DOHH2 (cell line): ENCODE measurements around the gene RHBDF2.
"Not testable (repeated sequence)": the region's sequence is repeated elsewhere in the genome, so short reads cannot be mapped to it uniquely, and the experiment has no call there.

Experiments used
- H3F3A ChIP-seq: fragments of 200-600 bp; sonication (generic), shearing (Covaris generic); 2 replicates; pipeline ENCODE4 v1.6.0; 2016; ENCODE audit warnings: antibody characterized with exemption, mild to moderate bottlenecking; ENCODE audit not compliant: control insufficient read depth, insufficient read depth
- H3K27ac ChIP-seq: fragments of 200-600 bp; sonication (generic); 2 replicates; pipeline ENCODE4 v1.5.1; 2014; ENCODE audit warnings: low read depth, mild to moderate bottlenecking, low read length, moderate library complexity
- H3K27me3 ChIP-seq: fragments of 200-600 bp; sonication (generic); 2 replicates; pipeline ENCODE4 v1.6.1; 2014; ENCODE audit warnings: mild to moderate bottlenecking, low read length, mixed read lengths; ENCODE audit not compliant: control insufficient read depth
- H3K36me3 ChIP-seq: fragments of 200-600 bp; sonication (generic); 2 replicates; pipeline ENCODE4 v1.6.1; 2014; ENCODE audit warnings: mild to moderate bottlenecking, low read length, moderate library complexity, mixed read lengths; ENCODE audit not compliant: control insufficient read depth
- H3K4me1 ChIP-seq: fragments of 200-600 bp; sonication (generic); 2 replicates; pipeline ENCODE4 v1.6.1; 2014; ENCODE audit warnings: mild to moderate bottlenecking, low read length, mixed read lengths; ENCODE audit not compliant: control insufficient read depth
- H3K4me2 ChIP-seq: fragments of 200-600 bp; sonication (generic); 2 replicates; pipeline ENCODE4 v1.6.0; 2014; ENCODE audit warnings: mild to moderate bottlenecking, low read length, moderate library complexity
- H3K4me3 ChIP-seq: fragments of 200-600 bp; sonication (generic); 2 replicates; pipeline ENCODE4 v1.5.1; 2014; ENCODE audit warnings: mild to moderate bottlenecking, low read length, mixed read lengths
- H3K79me2 ChIP-seq: fragments of 200-600 bp; sonication (generic); 2 replicates; pipeline ENCODE4 v1.6.1; 2014; ENCODE audit warnings: mild to moderate bottlenecking, low read length, mixed read lengths; ENCODE audit not compliant: control insufficient read depth
- H3K9me2 ChIP-seq: fragments of 200-600 bp; sonication (generic); replicated peaks from 2 replicates; pipeline ENCODE4 v1.6.1; 2014; ENCODE audit warnings: mild to moderate bottlenecking, low read length, mixed read lengths; ENCODE audit not compliant: control insufficient read depth
- H3K9me3 ChIP-seq: fragments of 200-600 bp; sonication (generic); 2 replicates; pipeline ENCODE4 v1.6.1; 2014; ENCODE audit warnings: antibody characterized with exemption, low read length, mixed read lengths; ENCODE audit not compliant: control insufficient read depth, insufficient read depth
- H4K20me1 ChIP-seq: fragments of 200-600 bp; sonication (generic); 2 replicates; pipeline ENCODE4 v1.6.0; 2014; ENCODE audit warnings: low read depth, mild to moderate bottlenecking, antibody characterized with exemption, low read length, moderate library complexity; ENCODE audit not compliant: control insufficient read depth, insufficient read depth
- EZH2phosphoT487 ChIP-seq: fragments of 200-600 bp; sonication (generic); IDR thresholded peaks from 2 replicates; pipeline ENCODE4 v1.6.1; 2017; ENCODE audit warnings: borderline replicate concordance, mild to moderate bottlenecking, antibody characterized with exemption, low read length, moderate library complexity, mixed read lengths
- TF ChIP-seq, protein P1 (sequence below): fragments of 200-600 bp; sonication (generic); IDR thresholded peaks from one replicate; pipeline ENCODE4 v1.5.1; 2014; ENCODE audit warnings: antibody characterized with exemption, mild to moderate bottlenecking, low read depth, low read length; ENCODE audit not compliant: poor library complexity, severe bottlenecking

RHBDF2 gene

GRCh38 chr17:76524598-76525512 is 23.6 kb upstream of the RHBDF2 start:
- Histone ChIP-seq H3K36me3 (no peaks in the 10 kb centered on the region), H3K79me2 (no peaks in the 10 kb centered on the region), H4K20me1 (no peaks in the 10 kb centered on the region), H3F3A (no peaks in the 10 kb centered on the region; the same call in 1 of the 2 replicates), H3K4me3 (no peak overlapping the region), H3K27me3 (peaks cover 6% of the 10 kb centered on the region; the same call in 1 of the 2 replicates), H3K27ac (no peak overlapping the region), H3K9me3 (no peaks in the 10 kb centered on the region), H3K9me2 (no peaks in the 10 kb centered on the region), H3K4me1 (peaks cover 41% of the 10 kb centered on the region), H3K4me2 (no peak overlapping the region)
- TF ChIP-seq EZH2phosphoT487, result no peak
- TF ChIP-seq, protein P1, sequence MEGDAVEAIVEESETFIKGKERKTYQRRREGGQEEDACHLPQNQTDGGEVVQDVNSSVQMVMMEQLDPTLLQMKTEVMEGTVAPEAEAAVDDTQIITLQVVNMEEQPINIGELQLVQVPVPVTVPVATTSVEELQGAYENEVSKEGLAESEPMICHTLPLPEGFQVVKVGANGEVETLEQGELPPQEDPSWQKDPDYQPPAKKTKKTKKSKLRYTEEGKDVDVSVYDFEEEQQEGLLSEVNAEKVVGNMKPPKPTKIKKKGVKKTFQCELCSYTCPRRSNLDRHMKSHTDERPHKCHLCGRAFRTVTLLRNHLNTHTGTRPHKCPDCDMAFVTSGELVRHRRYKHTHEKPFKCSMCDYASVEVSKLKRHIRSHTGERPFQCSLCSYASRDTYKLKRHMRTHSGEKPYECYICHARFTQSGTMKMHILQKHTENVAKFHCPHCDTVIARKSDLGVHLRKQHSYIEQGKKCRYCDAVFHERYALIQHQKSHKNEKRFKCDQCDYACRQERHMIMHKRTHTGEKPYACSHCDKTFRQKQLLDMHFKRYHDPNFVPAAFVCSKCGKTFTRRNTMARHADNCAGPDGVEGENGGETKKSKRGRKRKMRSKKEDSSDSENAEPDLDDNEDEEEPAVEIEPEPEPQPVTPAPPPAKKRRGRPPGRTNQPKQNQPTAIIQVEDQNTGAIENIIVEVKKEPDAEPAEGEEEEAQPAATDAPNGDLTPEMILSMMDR, result no peak

GRCh38 chr17:76523084-76524037 is 22.1 kb upstream of the RHBDF2 start:
- H3K4me1 ChIP-seq, result peaks cover 26% of the 10 kb centered on the region
- H3K9me2 ChIP-seq, result no peaks in the 10 kb centered on the region
- peak overlapping the region; percentile 48 for H3K4me2 ChIP-seq
- H3K27ac ChIP-seq, result no peak overlapping the region
- H3K36me3 ChIP-seq, result no peaks in the 10 kb centered on the region
- no peaks in the 10 kb centered on the region; the same call in 1 of the 2 replicates for H3F3A ChIP-seq
- no peaks in the 10 kb centered on the region for H3K9me3 ChIP-seq
- no peaks in the 10 kb centered on the region for H4K20me1 ChIP-seq
- no peaks in the 10 kb centered on the region for H3K79me2 ChIP-seq
- H3K27me3 ChIP-seq, result peaks cover 15% of the 10 kb centered on the region; the same call in 1 of the 2 replicates
- TF ChIP-seq, protein P1, result peak; percentile 99
- no peak for TF ChIP-seq EZH2phosphoT487
- H3K4me3 ChIP-seq, result no peak overlapping the region

DNA sequence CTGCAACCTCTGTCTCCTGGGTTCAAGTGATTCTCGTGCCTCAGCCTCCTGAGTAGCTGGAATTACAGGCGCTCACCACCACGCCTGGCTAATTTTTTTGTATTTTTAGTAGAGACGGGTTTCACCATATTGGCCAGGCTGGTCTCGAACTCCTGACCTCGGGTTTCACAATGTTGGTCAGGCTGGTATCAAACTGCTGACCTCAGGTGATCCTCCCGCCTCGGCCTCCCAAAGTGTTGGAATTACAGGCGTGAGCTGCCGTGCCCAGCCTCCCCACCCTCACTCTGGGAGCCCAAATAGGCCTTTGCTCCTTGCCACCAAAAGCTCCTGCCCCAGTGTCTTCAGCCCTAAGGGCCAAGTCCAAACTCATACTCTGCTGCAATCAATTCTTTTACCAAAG is 20.5 kb upstream of the RHBDF2 start:
- H3K36me3 ChIP-seq, H4K20me1 ChIP-seq, H3K27ac ChIP-seq, H3K9me3 ChIP-seq, H3K79me2 ChIP-seq, H3K9me2 ChIP-seq, H3K4me3 ChIP-seq, H3K4me2 ChIP-seq, H3F3A ChIP-seq: not testable (repeated sequence)
- Histone ChIP-seq H3K27me3 (peaks cover 20% of the 10 kb centered on the region; the same call in 1 of the 2 replicates), H3K4me1 (peaks cover 12% of the 10 kb centered on the region)
